ENCODE measurements around the gene NLRP3. TPM values are rescaled to one million over a fixed set of nuclear protein-coding genes. Genes with fewer than 3 reads are reported as not detected.

Gene NLRP3
- 2.2 TPM for total RNA-seq

GRCh38 chr1:247415423-247416361 lies at the start of gene NLRP3:
TSS of gene NLRP3 (plus strand) at chr1:247416173. CDS start at chr1:247418801, 2,628 bp downstream.

Other genes starting within 250 kb of the NLRP3 start
- gene ZNF124, start 244.2 kb upstream of the NLRP3 start, total RNA-seq = 124 TPM
- not detected for gene VN1R5, start 160.1 kb upstream of the NLRP3 start, total RNA-seq
- gene ZNF496, start 84.3 kb upstream of the NLRP3 start, total RNA-seq = 46.9 TPM
- gene OR2B11, start 41.9 kb downstream of the NLRP3 start, total RNA-seq = not detected
- gene OR2C3, start 120.3 kb downstream of the NLRP3 start, total RNA-seq = not detected
- gene GCSAML, start 133.0 kb downstream of the NLRP3 start, total RNA-seq = 0.82 TPM
- not detected for gene OR2G2, start 172.2 kb downstream of the NLRP3 start, total RNA-seq
- not detected for gene OR2G3, start 189.4 kb downstream of the NLRP3 start, total RNA-seq

Data from camera-type eye (tissue), 1 donor.